ENCODE measurements around the gene BUB3.
"Not testable (repeated sequence)": the region's sequence is repeated elsewhere in the genome, so short reads cannot be mapped to it uniquely, and the experiment has no call there.

The BUB3 gene

DNA sequence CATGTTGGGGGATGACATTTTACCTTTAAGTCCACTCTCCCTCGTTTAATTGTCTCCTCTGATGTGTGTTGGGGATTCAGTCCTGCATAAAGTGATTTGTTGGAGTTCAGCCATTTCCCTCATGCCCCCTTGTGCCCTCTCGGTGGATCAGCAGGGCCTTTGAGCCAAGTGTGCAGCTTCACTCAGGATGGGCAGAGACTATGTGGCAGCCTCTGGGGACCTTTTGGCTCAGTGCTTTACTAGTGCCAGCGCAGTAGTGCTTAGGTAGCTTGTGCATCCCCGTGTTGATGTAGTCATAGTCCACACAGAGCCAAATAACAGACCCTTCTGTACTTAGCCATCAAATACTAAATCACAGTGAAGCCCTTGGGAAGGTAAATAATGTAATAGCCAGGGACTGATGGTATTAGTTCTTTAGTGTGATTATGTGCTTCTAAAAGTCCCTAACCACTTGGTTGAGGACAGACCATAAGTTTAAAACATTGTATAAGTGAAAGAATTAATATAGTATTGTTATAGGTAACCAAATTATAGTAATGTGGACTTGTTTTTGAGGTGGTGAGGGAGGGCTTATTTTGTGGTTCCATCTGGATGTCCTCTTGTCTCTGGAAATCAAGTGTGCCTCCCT lies 11.4 kb downstream of the BUB3 start:
- H3K4me1 ChIP-seq (ENCODE audit: insufficient read depth, low read length, poor library complexity, severe bottlenecking) = peaks cover 28% of the 10 kb centered on the region

DNA sequence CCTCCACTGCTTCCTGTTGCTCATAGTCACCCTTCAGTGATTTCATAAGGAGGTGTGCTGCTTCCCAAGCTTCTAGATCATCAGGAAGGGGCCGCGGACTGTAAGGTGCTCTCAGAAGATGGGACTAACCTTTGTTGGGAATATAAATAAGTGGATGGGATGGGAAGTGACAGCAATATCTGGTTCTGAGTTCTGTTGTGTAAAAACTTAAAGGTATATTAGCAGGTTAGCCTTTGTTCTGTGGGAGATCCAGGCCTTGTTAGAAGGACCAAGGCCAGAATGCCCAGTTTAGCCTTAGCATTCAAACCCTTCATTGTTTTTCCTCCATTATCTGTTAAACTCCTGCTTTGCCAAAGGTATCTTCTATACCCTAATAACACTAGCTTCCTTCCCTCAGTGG lies 12.4 kb downstream of the BUB3 start:
- Histone ChIP-seq H4K20me1 (ENCODE audit: insufficient read depth, low read length, poor library complexity, severe bottlenecking) (peaks cover 59% of the 10 kb centered on the region), H3K27me3 (ENCODE audit: insufficient read depth, low read length, poor library complexity, severe bottlenecking) (no peaks in the 10 kb centered on the region), H2AFZ (ENCODE audit: low read length) (no peak overlapping the region), H3K79me2 (ENCODE audit: insufficient read depth, low read length) (peaks cover 89% of the 10 kb centered on the region), H3K9me3 (ENCODE audit: insufficient read depth, low read depth, low read length) (no peaks in the 10 kb centered on the region), H3K9ac (ENCODE audit: low read depth, low read length, poor library complexity, severe bottlenecking) (no peak overlapping the region), H3F3A (ENCODE audit: low read depth) (no peaks in the 10 kb centered on the region), H3K4me2 (ENCODE audit: low read depth, low read length, poor library complexity, severe bottlenecking) (no peak overlapping the region), H3K4me1 (ENCODE audit: insufficient read depth, low read length, poor library complexity, severe bottlenecking) (peaks cover 20% of the 10 kb centered on the region), H3K9me2 (replicated peaks; ENCODE audit: low read depth, low read length) (no peaks in the 10 kb centered on the region), H3K4me3 (ENCODE audit: low read length, poor library complexity, severe bottlenecking) (no peak overlapping the region), H3K36me3 (ENCODE audit: insufficient read depth, low read length) (peaks cover 85% of the 10 kb centered on the region)
- no peak for TF ChIP-seq EZH2phosphoT487 (IDR thresholded peaks at IDR 0.05; ENCODE audit: borderline replicate concordance)
- TF ChIP-seq, protein P1, sequence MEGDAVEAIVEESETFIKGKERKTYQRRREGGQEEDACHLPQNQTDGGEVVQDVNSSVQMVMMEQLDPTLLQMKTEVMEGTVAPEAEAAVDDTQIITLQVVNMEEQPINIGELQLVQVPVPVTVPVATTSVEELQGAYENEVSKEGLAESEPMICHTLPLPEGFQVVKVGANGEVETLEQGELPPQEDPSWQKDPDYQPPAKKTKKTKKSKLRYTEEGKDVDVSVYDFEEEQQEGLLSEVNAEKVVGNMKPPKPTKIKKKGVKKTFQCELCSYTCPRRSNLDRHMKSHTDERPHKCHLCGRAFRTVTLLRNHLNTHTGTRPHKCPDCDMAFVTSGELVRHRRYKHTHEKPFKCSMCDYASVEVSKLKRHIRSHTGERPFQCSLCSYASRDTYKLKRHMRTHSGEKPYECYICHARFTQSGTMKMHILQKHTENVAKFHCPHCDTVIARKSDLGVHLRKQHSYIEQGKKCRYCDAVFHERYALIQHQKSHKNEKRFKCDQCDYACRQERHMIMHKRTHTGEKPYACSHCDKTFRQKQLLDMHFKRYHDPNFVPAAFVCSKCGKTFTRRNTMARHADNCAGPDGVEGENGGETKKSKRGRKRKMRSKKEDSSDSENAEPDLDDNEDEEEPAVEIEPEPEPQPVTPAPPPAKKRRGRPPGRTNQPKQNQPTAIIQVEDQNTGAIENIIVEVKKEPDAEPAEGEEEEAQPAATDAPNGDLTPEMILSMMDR (conservative IDR thresholded peaks at IDR 0.05; ENCODE audit: low read length) = no peak

More for the DNA sequence above, 11.4 kb downstream of the BUB3 start:
- Histone ChIP-seq H4K20me1 (ENCODE audit: insufficient read depth, low read length, poor library complexity, severe bottlenecking) (peaks cover 69% of the 10 kb centered on the region), H3F3A (ENCODE audit: low read depth) (0 out of 2 replicates have a peak, but pooled peaks cover 2% of the 10 kb centered on the region), H3K9me3 (ENCODE audit: insufficient read depth, low read depth, low read length) (no peaks in the 10 kb centered on the region), H2AFZ (ENCODE audit: low read length) (no peak overlapping the region), H3K4me3 (ENCODE audit: low read length, poor library complexity, severe bottlenecking) (no peak overlapping the region), H3K36me3 (ENCODE audit: insufficient read depth, low read length) (peaks cover 89% of the 10 kb centered on the region), H3K9me2 (replicated peaks; ENCODE audit: low read depth, low read length) (no peaks in the 10 kb centered on the region), H3K79me2 (ENCODE audit: insufficient read depth, low read length) (peaks cover 94% of the 10 kb centered on the region), H3K27me3 (ENCODE audit: insufficient read depth, low read length, poor library complexity, severe bottlenecking) (no peaks in the 10 kb centered on the region), H3K4me2 (ENCODE audit: low read depth, low read length, poor library complexity, severe bottlenecking) (no peak overlapping the region), H3K9ac (ENCODE audit: low read depth, low read length, poor library complexity, severe bottlenecking) (no peak overlapping the region)
- TF ChIP-seq, protein P1 (conservative IDR thresholded peaks at IDR 0.05; ENCODE audit: low read length) = peak; percentile 55
- TF ChIP-seq EZH2phosphoT487 (IDR thresholded peaks at IDR 0.05; ENCODE audit: borderline replicate concordance) = no peak

DNA sequence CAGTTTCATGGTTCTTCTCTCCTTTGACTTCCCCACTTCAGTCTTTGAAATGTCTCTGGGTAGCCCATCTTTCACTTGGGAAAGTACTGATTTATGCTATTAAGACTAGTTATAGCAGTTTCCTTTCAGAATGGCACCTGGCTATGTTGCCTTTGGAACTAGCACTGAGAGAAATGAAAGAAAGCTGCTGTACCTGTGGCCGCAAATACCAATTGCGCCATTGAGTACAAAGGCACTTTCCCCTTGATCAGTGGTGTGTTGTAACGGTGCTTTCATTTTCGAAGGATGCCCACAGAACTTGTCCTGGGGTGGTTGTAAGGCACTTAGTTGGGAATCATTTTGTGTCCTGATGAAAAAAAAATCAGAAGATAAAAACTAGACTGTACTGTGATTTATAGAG lies 16.8 kb downstream of the BUB3 start:
- H3K9ac ChIP-seq (ENCODE audit: low read depth, low read length, poor library complexity, severe bottlenecking) = no peak overlapping the region
- peaks cover 17% of the 10 kb centered on the region for H4K20me1 ChIP-seq (ENCODE audit: insufficient read depth, low read length, poor library complexity, severe bottlenecking)
- H3K4me2 ChIP-seq (ENCODE audit: low read depth, low read length, poor library complexity, severe bottlenecking) = no peak overlapping the region
- H3K4me3 ChIP-seq (ENCODE audit: low read length, poor library complexity, severe bottlenecking) = no peak overlapping the region
- TF ChIP-seq EZH2phosphoT487 (IDR thresholded peaks at IDR 0.05; ENCODE audit: borderline replicate concordance) = no peak
- TF ChIP-seq, protein P1 (conservative IDR thresholded peaks at IDR 0.05; ENCODE audit: low read length) = no peak
- no peaks in the 10 kb centered on the region for H3K4me1 ChIP-seq (ENCODE audit: insufficient read depth, low read length, poor library complexity, severe bottlenecking)
- no peak overlapping the region for H2AFZ ChIP-seq (ENCODE audit: low read length)
- no peaks in the 10 kb centered on the region for H3F3A ChIP-seq (ENCODE audit: low read depth)
- no peaks in the 10 kb centered on the region for H3K9me3 ChIP-seq (ENCODE audit: insufficient read depth, low read depth, low read length)
- no peaks in the 10 kb centered on the region for H3K9me2 ChIP-seq (replicated peaks; ENCODE audit: low read depth, low read length)
- peaks cover 46% of the 10 kb centered on the region; the same call in 1 of the 2 replicates for H3K79me2 ChIP-seq (ENCODE audit: insufficient read depth, low read length)
- H3K27me3 ChIP-seq (ENCODE audit: insufficient read depth, low read length, poor library complexity, severe bottlenecking) = no peaks in the 10 kb centered on the region
- H3K36me3 ChIP-seq (ENCODE audit: insufficient read depth, low read length) = peaks cover 49% of the 10 kb centered on the region

DNA sequence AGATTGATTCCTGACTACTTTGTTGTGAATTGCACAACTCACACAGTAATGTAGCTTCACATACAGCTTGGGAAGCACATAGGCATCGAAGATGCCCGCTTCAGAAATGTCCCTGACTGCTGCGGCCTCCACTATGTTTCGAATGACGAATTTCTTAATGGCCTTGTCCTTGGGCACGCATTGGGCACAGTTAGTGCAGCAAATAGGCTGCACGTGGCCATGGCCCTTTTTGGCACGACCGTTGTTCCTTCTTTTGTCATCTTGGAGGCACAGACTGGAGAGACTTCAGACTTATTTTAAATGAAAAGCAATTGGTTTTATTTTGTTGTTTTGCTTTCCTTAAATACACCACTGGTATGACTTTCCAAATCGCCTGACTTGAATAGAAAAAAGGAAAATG lies 17.4 kb downstream of the BUB3 start:
- not testable (repeated sequence) for H3K4me3 ChIP-seq (ENCODE audit: low read length, poor library complexity, severe bottlenecking); H3K27me3 ChIP-seq (ENCODE audit: insufficient read depth, low read length, poor library complexity, severe bottlenecking); H2AFZ ChIP-seq (ENCODE audit: low read length); H3K9me3 ChIP-seq (ENCODE audit: insufficient read depth, low read depth, low read length); H3K9me2 ChIP-seq (replicated peaks; ENCODE audit: low read depth, low read length); H3K4me1 ChIP-seq (ENCODE audit: insufficient read depth, low read length, poor library complexity, severe bottlenecking); H3K9ac ChIP-seq (ENCODE audit: low read depth, low read length, poor library complexity, severe bottlenecking); H3K4me2 ChIP-seq (ENCODE audit: low read depth, low read length, poor library complexity, severe bottlenecking); H3F3A ChIP-seq (ENCODE audit: low read depth)
- peaks cover 11% of the 10 kb centered on the region for H4K20me1 ChIP-seq (ENCODE audit: insufficient read depth, low read length, poor library complexity, severe bottlenecking)
- peaks cover 39% of the 10 kb centered on the region; the same call in 1 of the 2 replicates for H3K79me2 ChIP-seq (ENCODE audit: insufficient read depth, low read length)
- peaks cover 49% of the 10 kb centered on the region for H3K36me3 ChIP-seq (ENCODE audit: insufficient read depth, low read length)
